GM12873 (cell line): Measurements from ENCODE around the gene SBNO2.

Experiments used
- TF ChIP-seq, protein P1 (sequence below): IDR thresholded peaks from 2 replicates; pipeline ENCODE4 v1.5.1; 2012; ENCODE audit warnings: low read depth, mild to moderate bottlenecking, moderate library complexity, low read length, control low read depth; ENCODE audit not compliant: insufficient read depth; ENCODE audit errors: missing control alignments

The SBNO2 gene

DNA sequence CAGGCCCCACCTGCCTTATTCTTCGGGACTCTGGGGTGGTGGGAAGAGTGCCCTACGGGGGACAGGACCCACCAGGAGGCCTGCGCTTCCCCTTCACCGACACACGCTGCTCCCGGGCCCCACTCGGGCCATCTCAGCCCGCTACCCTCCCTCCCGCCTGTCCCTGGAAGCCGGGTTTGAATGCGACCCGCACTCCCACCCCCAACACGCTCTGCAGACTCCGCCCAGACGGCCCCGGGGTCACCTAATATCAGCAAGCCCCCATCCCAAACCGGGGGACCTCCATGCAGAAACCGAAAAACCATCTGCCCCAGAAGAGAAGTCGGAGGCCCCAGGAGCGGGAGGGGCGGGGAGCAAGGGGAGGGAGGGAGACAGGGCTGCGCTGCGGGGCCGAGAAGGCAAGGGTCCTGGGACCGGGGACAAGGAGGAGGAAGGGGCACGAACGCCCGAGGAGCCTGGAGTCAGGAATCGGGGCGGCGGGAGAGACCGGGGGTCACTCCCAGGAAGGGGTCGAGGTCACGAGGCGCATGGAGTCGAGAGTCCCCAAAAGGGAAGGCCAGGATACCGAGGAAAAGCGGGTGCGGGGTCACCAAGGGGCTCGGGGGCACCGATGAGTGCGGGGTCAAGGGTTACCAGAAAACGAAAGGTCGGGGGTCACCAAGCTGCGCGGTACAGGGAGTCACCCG is 766 bp downstream of the SBNO2 start:
- TF ChIP-seq, protein P1, sequence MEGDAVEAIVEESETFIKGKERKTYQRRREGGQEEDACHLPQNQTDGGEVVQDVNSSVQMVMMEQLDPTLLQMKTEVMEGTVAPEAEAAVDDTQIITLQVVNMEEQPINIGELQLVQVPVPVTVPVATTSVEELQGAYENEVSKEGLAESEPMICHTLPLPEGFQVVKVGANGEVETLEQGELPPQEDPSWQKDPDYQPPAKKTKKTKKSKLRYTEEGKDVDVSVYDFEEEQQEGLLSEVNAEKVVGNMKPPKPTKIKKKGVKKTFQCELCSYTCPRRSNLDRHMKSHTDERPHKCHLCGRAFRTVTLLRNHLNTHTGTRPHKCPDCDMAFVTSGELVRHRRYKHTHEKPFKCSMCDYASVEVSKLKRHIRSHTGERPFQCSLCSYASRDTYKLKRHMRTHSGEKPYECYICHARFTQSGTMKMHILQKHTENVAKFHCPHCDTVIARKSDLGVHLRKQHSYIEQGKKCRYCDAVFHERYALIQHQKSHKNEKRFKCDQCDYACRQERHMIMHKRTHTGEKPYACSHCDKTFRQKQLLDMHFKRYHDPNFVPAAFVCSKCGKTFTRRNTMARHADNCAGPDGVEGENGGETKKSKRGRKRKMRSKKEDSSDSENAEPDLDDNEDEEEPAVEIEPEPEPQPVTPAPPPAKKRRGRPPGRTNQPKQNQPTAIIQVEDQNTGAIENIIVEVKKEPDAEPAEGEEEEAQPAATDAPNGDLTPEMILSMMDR = no peak

DNA sequence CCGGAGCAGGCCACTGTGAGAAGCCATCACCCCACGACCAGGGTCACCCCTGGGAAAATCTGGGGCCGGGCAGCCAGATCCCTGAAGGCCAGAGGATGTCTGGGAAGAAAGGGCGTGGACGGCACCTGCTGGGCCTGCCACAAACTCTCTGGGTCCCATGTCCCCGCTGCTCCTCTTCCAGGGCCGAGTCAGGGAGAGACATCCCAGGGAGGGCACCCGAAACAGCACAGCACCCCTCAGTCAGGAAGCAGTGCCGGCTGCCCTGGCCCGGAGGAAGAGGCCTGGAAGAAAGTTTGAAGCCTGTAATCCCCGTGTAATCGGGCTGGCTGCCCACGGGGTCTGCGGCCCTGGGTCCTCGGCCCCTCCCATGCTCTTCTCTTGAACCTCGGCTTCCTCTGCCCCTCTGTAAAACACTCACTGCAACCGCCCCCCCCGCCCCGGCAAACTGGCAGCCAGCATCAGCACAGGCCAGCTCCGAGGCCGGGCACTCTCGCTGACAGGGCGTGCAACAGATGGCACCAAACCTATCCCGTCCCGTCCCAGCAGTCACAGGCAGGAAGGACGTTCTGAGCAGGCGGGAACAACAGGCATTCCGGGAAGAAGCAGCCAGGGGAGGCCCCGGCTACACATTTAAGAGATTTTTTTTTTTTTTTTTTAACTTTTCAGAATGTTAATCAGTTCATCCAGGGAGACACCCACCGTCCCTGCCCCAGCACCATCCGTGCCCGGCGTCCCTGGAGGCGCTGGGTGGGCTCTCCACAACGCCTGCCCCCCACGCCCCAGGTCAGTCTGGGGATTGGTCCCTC is 1.5 kb downstream of the SBNO2 start:
- TF ChIP-seq, protein P1 = no peak

DNA sequence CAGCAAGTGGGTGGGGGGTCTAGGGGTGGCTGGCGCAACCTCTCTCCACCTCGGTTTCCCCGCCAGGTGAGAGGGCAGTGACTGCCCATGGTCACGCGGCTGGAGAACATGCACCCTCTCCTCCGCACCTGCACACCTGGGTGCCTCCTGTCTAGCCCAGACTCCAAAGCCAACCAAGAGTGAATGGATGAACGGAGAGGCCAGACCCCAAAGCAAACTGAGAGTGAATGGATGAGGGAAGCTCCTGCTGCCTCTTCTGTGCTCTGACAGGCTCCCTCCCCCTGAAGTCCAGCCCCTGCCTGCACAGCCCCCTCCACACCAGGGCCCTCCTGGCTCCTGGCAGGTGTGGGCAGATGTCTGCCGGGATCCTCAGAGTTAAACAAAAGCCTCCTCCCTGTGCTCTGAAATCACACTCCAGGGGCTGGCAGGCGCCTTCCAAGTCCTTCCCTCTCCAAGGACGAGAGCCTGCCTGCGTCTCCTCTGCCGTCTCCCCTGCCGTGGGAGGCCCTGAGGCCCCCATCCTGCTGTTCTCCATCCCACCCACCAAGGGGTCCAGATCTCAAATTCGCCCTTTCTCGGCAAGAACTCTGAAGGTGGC is 2.2 kb downstream of the SBNO2 start:
- TF ChIP-seq, protein P1 = no peak

DNA sequence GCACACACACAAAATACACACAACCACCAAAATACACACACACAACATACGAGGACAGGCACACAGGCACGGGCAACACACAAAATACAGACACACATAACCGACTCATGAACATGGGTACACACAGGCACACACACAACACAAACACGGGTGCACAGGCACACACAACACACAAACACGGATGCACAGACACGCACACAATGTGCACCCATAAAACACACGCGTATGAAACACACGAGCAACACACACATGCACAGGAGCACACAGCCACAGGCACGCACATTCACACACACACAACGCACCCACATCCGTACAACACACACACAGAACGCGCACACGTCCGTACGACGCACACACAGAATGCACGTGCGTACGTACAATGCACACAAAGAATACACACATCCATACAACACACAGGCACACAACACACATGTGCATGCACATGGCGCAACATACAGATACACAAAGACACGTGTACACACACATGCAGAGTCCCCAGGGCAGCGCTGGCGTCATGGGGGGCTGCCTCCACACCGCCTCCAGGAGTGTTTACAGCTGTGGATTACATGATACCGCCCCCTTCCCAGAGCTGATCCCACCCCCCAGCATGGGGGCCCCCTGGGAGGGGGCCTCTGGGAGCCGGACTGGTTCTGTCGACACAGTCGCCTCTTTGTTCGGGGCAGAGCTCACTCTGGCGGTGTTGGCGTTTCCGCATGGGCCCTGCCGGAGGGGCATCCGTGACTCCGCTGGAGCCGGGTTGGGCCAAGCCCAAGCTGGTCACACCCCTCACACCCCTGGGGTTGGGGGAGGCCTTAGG is 2.9 kb downstream of the SBNO2 start:
- TF ChIP-seq, protein P1 = no peak

DNA sequence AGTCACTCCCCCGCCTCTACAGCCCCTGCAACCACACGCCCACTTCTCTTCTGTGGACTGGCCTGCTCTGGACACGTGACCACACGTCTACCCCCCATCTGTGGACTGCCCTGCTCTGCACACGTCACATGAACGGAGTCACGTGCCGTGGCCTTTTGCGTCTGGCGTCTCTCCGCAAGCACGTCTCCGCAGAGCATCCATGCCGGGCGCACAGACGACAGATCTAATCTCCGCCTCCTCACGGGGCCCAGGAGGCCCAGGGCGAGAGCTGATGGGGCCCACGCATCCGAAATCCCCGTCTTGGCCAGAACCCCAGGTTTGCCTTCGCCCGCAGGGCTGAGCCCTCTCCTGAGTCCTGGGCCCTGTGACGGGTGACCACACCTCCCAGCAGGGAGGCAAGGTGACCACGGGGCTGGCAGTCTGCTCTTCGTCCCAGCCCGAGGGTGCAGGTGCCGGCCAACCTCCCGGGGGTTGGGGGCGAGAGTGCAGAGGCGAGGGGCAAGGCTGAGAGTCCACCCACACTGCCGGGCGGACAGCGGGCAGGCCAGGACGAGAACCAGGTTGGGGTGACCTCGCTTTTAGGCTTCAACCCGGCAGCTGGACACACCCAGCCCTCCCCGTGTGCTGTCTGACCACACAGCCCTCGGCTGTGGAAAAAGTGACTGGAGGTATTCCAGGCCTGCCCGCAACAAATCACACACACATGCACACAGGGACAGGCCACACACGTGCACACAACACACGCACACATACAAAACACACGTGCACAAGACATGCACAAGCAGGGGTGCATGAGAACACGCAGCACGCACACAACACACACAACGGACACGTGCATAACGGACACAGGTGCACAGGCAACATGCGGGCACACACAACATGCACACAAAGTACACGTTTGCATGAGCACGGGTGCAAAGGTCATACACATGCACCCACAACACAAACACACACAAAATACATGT is 3.9 kb downstream of the SBNO2 start:
- TF ChIP-seq, protein P1 = no peak

DNA sequence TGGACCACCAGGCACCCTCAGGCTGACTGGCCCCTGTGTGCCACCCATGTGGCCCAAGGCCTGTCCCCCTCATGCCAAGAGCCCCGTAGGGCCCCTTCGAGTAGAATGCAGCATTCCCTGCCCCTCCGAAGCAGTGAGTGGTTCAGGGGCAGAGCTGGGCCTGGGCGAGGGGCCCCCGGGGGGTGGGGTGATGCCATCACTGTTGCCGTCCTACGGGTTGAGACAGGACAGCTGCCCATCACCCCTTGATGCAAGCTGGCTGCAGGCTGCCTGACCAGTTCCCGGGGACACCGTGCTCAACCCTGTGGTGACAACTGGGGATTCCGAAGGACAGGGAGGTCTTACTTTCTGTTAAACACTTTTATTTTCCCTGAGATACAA is 4.7 kb downstream of the SBNO2 start:
- TF ChIP-seq, protein P1 = no peak
